HL-60 (cell line): ENCODE data around the gene GLI2.

Experiments
- CTCF ChIP-seq: IDR thresholded peaks from one replicate; pipeline ENCODE4 v1.5.1; 2011; ENCODE audit warnings: low read length, control low read depth, inconsistent platforms; ENCODE audit not compliant: insufficient read depth
- POLR2AphosphoS5 ChIP-seq: IDR thresholded peaks from 2 replicates; pipeline ENCODE4 v1.6.1; 2012; ENCODE audit warnings: low read depth
- REST ChIP-seq: IDR thresholded peaks from 2 replicates; pipeline ENCODE4 v1.6.1; 2012; ENCODE audit warnings: low read depth; ENCODE audit not compliant: insufficient replicate concordance

GRCh38 chr2:120745420-120746111, 9.9 kb downstream of the GLI2 start:
- TF ChIP-seq CTCF (no peak), REST (no peak), POLR2AphosphoS5 (no peak)
